ENCODE results near the gene CPPED1. TPM values are rescaled to one million over a fixed set of nuclear protein-coding genes. Genes with fewer than 3 reads are reported as not detected.

The CPPED1 gene
- total RNA-seq, 4 donors from 2014 or later: 4.1 to 17.3 (median 12.7) TPM

- in situ Hi-C loops (cut with MboI; ENCODE audit: low pct_ligation_motif_present in 1 of 4, low pct_unique_long_range_greater_than_20kb in 1 of 4, low sequenced_read_pairs in 3 of 4): no loop called here
- no peak overlapping the region for H3K27ac ChIP-seq
- 74 to 80% methylated on average over 3 to 5 of the region's 5 CpGs for WGBS, 2 donors (ENCODE audit: low coverage in 1 of 2)
Observed at GRCh38 chr16:12758031-12758669, 45.5 kb downstream of the CPPED1 start.

GRCh38 chr16:12757546-12757945 is 46.1 kb downstream of the CPPED1 start:
- WGBS, 2 donors (ENCODE audit: low coverage in 1 of 2): 90 to 93% methylated on average over 6 to 7 of the region's 7 CpGs
- no peaks in the 10 kb centered on the region for H3K27me3 ChIP-seq
- H3K27ac ChIP-seq: no peak overlapping the region
- no peak for DNase-seq
- H3K4me1 ChIP-seq: no peaks in the 10 kb centered on the region
- H3K36me3 ChIP-seq: no peaks in the 10 kb centered on the region
- no peak overlapping the region for H3K4me3 ChIP-seq
- no peaks in the 10 kb centered on the region for H3K9me3 ChIP-seq
- in situ Hi-C loops (cut with MboI; ENCODE audit: low pct_ligation_motif_present in 1 of 4, low pct_unique_long_range_greater_than_20kb in 1 of 4, low sequenced_read_pairs in 3 of 4) (no loop called here), intact Hi-C loops (cut with DNase I; ENCODE audit: low total_unique reads) (no loop called here)
- TF ChIP-seq POLR2A (IDR thresholded peaks at IDR 0.05) (no peak), CTCF (IDR thresholded peaks at IDR 0.05) (no peak), POLR2AphosphoS5 (IDR thresholded peaks at IDR 0.05) (no peak), EP300 (IDR thresholded peaks at IDR 0.05; ENCODE audit: low read depth) (no peak)

More at GRCh38 chr16:12758031-12758669, 45.5 kb downstream of the CPPED1 start:
- no peak for DNase-seq
- no peaks in the 10 kb centered on the region for H3K36me3 ChIP-seq
- no peak overlapping the region for H3K4me3 ChIP-seq
- no peaks in the 10 kb centered on the region for H3K4me1 ChIP-seq
- intact Hi-C loops (cut with DNase I; ENCODE audit: low total_unique reads): no loop called here
- no peaks in the 10 kb centered on the region for H3K9me3 ChIP-seq
- TF ChIP-seq EP300 (IDR thresholded peaks at IDR 0.05; ENCODE audit: low read depth) (no peak), CTCF (IDR thresholded peaks at IDR 0.05) (no peak), POLR2A (IDR thresholded peaks at IDR 0.05) (no peak), POLR2AphosphoS5 (IDR thresholded peaks at IDR 0.05) (no peak)
- no peaks in the 10 kb centered on the region for H3K27me3 ChIP-seq

- in situ Hi-C loops (cut with MboI; ENCODE audit: low pct_ligation_motif_present in 1 of 4, low pct_unique_long_range_greater_than_20kb in 1 of 4, low sequenced_read_pairs in 3 of 4): no loop called here
Observed at GRCh38 chr16:12754824-12755543, 48.7 kb downstream of the CPPED1 start.

More at GRCh38 chr16:12754824-12755543, 48.7 kb downstream of the CPPED1 start:
- Histone ChIP-seq H3K27me3 (no peaks in the 10 kb centered on the region), H3K4me1 (peaks cover 0 to 4% (median 0%) of the 10 kb centered on the region in 4 donors), H3K36me3 (no peaks in the 10 kb centered on the region), H3K27ac (no peak overlapping the region), H3K4me3 (no peak overlapping the region), H3K9me3 (no peaks in the 10 kb centered on the region)
- intact Hi-C loops (cut with DNase I; ENCODE audit: low total_unique reads): no loop called here
- WGBS, 2 donors (ENCODE audit: low coverage in 1 of 2): 92 to 93% methylated on average over 3 to 4 of the region's 4 CpGs
- no peak for DNase-seq
- TF ChIP-seq POLR2AphosphoS5 (IDR thresholded peaks at IDR 0.05): no peak
- TF ChIP-seq CTCF (IDR thresholded peaks at IDR 0.05): no peak
- no peak for TF ChIP-seq EP300 (IDR thresholded peaks at IDR 0.05; ENCODE audit: low read depth)
- TF ChIP-seq POLR2A (IDR thresholded peaks at IDR 0.05): no peak

Measured in transverse colon (tissue), 4 donors.